GM21367 (cell line): ENCODE measurements around the gene RMRP.
"Not testable (repeated sequence)": the region's sequence is repeated elsewhere in the genome, so short reads cannot be mapped to it uniquely, and the experiment has no call there.

Experiments
- ATAC-seq: cut with Tn5 transposase; IDR thresholded peaks from one replicate; pipeline ENCODE4 v1.9.1; 2021; ENCODE audit not compliant: unreplicated experiment

Gene RMRP

GRCh38 chr9:35615981-35616680 is 41.7 kb downstream of the RMRP start:
- no peak for ATAC-seq

GRCh38 chr9:35612843-35613242 is 45.0 kb downstream of the RMRP start:
- no peak for ATAC-seq

GRCh38 chr9:35612066-35612465 is 45.8 kb downstream of the RMRP start:
- ATAC-seq, result not testable (repeated sequence)

GRCh38 chr9:35611230-35611797 is 46.5 kb downstream of the RMRP start:
- ATAC-seq, result no peak

- ATAC-seq, result no peak
These were observed 48.0 kb downstream of the RMRP start for GRCh38 chr9:35609820-35610163.

GRCh38 chr9:35609001-35609819 is 48.6 kb downstream of the RMRP start:
- no peak for ATAC-seq

- ATAC-seq, result no peak
These were observed 49.6 kb downstream of the RMRP start for GRCh38 chr9:35608221-35608620.
